GM21737 (cell line): ENCODE measurements around the gene UNKL.

Experiments used
- ATAC-seq: cut with Tn5 transposase; IDR thresholded peaks from one replicate; pipeline ENCODE4 v1.9.1; 2021; ENCODE audit warnings: mild to moderate bottlenecking, moderate library complexity; ENCODE audit not compliant: unreplicated experiment

UNKL gene

GRCh38 chr16:1407753-1408152 is 6.8 kb downstream of the UNKL start:
- no peak for ATAC-seq

GRCh38 chr16:1403733-1404132 is 10.8 kb downstream of the UNKL start:
- no peak for ATAC-seq

- ATAC-seq, result no peak
Measured at GRCh38 chr16:1403036-1403435, 11.5 kb downstream of the UNKL start.

- no peak for ATAC-seq
Measured at GRCh38 chr16:1401758-1402154, 12.7 kb downstream of the UNKL start.

GRCh38 chr16:1401061-1401757 is 13.3 kb downstream of the UNKL start:
- no peak for ATAC-seq

- no peak for ATAC-seq
Measured at GRCh38 chr16:1398826-1399581, 15.5 kb downstream of the UNKL start.

- ATAC-seq, result no peak
Measured at GRCh38 chr16:1398351-1398750, 16.2 kb downstream of the UNKL start.

GRCh38 chr16:1397779-1398178 is 16.7 kb downstream of the UNKL start:
- ATAC-seq, result no peak

GRCh38 chr16:1395444-1396031 is 19.0 kb downstream of the UNKL start:
- ATAC-seq, result no peak

GRCh38 chr16:1394367-1394951 is 20.0 kb downstream of the UNKL start:
- no peak for ATAC-seq

GRCh38 chr16:1393613-1394176 is 20.8 kb downstream of the UNKL start:
- no peak for ATAC-seq

- ATAC-seq, result no peak
Measured at GRCh38 chr16:1392826-1393225, 21.7 kb downstream of the UNKL start.

- ATAC-seq, result no peak
Measured at GRCh38 chr16:1390239-1390779, 24.2 kb downstream of the UNKL start.

GRCh38 chr16:1389762-1390161 is 24.7 kb downstream of the UNKL start:
- no peak for ATAC-seq

- no peak for ATAC-seq
Measured at GRCh38 chr16:1387331-1387730, 27.2 kb downstream of the UNKL start.

- ATAC-seq, result no peak
Measured at GRCh38 chr16:1385232-1385631, 29.3 kb downstream of the UNKL start.

- ATAC-seq, result no peak
Measured at GRCh38 chr16:1383556-1383955, 30.9 kb downstream of the UNKL start.

GRCh38 chr16:1381612-1382406 is 32.7 kb downstream of the UNKL start:
- no peak for ATAC-seq

GRCh38 chr16:1380195-1380594 is 34.3 kb downstream of the UNKL start:
- no peak for ATAC-seq

GRCh38 chr16:1379304-1380076 is 35.0 kb downstream of the UNKL start:
- peak; percentile 49 for ATAC-seq
